Measurements from ENCODE around the gene MAN1C1.

GRCh38 chr1:25738499-25738898 lies 121.9 kb downstream of the MAN1C1 start:
- TF ChIP-seq NR2C1 (IDR thresholded peaks at IDR 0.05) (no peak), NFYB (IDR thresholded peaks at IDR 0.05; ENCODE audit: insufficient read depth, low read depth, low read length) (no peak), POLR2A (IDR thresholded peaks at IDR 0.05; ENCODE audit: low read depth, low read length) (no peak), CTCF (IDR thresholded peaks at IDR 0.05 in 2 of 3, conservative IDR thresholded peaks at IDR 0.05 in 1 of 3; ENCODE audit: control insufficient read depth in 2 of 3, extremely low read depth in 1 of 3, insufficient read depth in 1 of 3, low read depth in 3 of 3, low read length in 3 of 3) (no peak), CHD1 (IDR thresholded peaks at IDR 0.05; ENCODE audit: low read depth, low read length) (no peak), REST (IDR thresholded peaks at IDR 0.05; ENCODE audit: low read depth, low read length) (no peak), FOS (IDR thresholded peaks at IDR 0.05; ENCODE audit: borderline replicate concordance, extremely low read depth, insufficient read length) (no peak), BCLAF1 (IDR thresholded peaks at IDR 0.05) (no peak), HSF1 (IDR thresholded peaks at IDR 0.05; ENCODE audit: low read depth, low read length) (no peak), NFIC (IDR thresholded peaks at IDR 0.05; ENCODE audit: low read depth, low read length) (no peak)

All from GM12878 (cell line).